GM19324 (cell line): ENCODE measurements around the gene KCNA5.

Experiments
- ATAC-seq: cut with Tn5 transposase; IDR thresholded peaks from one replicate; pipeline ENCODE4 v1.9.1; 2021; ENCODE audit warnings: mild to moderate bottlenecking, moderate library complexity; ENCODE audit not compliant: unreplicated experiment, low FRiP score

Gene KCNA5

DNA sequence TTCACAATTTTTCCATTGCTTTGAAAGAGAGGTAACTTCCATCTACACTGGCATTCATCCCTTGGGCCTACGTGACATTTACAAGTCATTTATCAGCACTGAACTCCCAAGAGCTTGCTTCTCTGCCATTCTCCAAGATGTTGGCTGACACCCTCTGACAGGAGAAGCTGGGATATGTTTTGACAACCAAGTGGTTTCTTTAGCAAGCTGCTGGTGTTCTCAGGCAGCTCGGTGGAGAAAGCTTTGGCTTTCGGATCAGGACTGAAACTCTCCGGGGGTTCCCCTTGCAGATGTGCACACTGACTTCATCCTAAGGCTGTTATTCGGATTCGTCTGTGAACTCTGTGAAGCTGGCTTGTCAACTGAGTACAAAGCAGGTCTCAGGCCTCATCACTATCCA is 15.7 kb downstream of the KCNA5 start:
- ATAC-seq = no peak

GRCh38 chr12:5060958-5061357 is 17.3 kb downstream of the KCNA5 start:
- no peak for ATAC-seq

DNA sequence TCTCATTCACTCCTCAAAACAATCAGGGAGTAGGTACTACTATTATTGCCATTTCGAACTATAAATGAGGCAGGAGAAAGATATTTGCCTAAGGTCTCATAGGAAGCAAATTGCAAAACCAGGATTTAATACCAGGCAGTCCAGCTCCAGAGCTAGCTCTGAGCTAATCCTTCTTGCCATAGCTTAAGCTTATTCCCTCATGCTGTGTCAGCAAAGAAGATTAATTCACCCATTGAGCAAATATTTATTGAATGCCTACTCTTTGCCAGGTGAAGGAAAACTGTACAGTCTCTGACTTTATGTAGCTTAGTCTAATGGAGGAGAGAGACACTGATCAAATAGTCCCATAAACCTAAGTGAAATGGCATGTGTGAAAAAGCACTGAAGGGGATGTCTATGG is 19.5 kb downstream of the KCNA5 start:
- no peak for ATAC-seq

DNA sequence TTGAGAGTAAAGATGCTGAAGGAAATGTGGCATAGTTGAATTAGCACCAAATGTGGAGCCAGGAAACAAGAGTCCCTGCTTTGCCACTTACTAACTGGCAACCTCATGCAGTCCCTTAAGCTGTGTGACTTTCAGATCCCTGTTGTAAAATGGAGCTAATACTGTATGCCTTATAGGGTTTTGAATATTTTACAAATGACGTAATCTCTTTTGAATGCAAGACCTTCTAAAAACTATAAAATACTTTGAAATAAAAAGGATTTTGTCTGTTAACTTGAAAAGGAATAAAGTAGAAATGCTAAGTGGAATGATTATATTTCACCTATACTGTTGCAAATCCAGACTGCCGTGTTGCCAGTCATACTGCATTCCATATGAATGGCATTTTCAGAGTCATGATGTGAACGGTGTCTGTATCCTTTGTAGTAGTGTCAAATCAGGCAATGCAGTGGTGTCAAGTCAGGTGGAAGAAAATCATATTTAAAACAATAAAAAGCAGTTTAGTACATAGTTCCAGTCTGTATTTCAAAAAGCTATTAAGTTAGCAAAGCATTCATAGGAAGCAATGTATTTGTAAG is 21.3 kb downstream of the KCNA5 start:
- no peak for ATAC-seq

DNA sequence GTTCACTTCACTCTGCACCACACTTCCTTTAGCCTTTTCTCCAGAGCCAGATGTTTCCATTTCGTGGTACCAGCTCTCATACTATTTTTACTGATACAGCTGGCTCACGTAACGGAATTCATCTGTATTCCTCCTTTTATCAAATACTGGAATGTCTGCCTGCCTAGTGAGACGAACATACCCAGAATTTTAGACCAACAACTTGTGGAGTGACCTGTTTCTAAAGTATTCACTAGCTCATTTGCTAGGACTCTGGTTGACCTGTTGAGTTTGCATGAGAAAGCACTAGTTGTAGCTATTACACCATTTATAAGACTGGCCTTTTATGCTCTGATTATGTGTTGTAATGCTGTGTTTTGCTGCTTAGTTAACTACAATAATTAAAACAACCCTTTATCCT is 22.6 kb downstream of the KCNA5 start:
- no peak for ATAC-seq

- ATAC-seq = no peak
Observed at GRCh38 chr12:5068126-5068525, 24.4 kb downstream of the KCNA5 start.

- no peak for ATAC-seq
Observed at GRCh38 chr12:5068619-5069018, 24.9 kb downstream of the KCNA5 start.

DNA sequence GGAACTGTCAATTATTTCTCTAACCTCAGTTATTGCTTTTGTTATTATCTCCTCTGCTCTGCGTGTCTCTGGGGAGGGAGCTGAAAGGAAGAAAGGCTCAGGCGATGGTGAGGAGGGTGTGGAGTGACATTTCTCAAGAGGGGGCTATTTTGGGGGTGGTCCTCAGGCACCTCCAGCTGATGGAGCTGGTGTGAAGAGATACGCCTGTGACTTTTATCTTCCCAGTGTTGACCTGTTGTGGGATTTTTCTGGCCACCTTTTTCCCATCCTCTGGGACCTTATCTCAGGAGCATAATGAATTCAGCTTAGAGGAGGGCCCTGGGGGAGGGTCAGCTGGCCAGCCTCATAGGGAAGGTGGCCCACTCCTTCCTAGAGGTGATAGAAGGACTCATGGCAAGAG is 26.4 kb downstream of the KCNA5 start:
- no peak for ATAC-seq

GRCh38 chr12:5071496-5071895 is 27.8 kb downstream of the KCNA5 start:
- no peak for ATAC-seq

GRCh38 chr12:5072311-5072710 is 28.6 kb downstream of the KCNA5 start:
- ATAC-seq = no peak

GRCh38 chr12:5073054-5073453 is 29.4 kb downstream of the KCNA5 start:
- ATAC-seq = no peak

DNA sequence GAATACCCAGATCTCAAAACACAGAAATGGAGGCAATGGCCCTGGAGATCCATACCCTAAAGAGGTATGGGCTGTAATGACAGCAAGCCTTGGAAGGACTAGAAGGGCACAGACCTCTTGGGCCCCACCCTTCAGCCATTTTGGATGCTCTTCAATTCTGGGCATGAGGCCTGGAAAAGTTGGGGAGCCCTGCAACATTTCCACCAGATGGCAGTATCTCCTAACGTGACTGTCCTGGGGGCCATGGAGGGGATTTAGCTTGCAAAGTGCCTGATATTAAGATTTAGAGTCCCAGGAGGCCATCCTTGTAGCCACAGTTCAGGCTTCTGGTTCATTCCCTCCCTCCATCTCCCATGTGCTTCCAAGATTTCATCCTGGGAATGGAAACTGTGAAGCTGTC is 30.2 kb downstream of the KCNA5 start:
- ATAC-seq = no peak

- no peak for ATAC-seq
Observed at GRCh38 chr12:5076761-5077160, 33.1 kb downstream of the KCNA5 start.

GRCh38 chr12:5078423-5078822 is 34.7 kb downstream of the KCNA5 start:
- ATAC-seq = no peak

DNA sequence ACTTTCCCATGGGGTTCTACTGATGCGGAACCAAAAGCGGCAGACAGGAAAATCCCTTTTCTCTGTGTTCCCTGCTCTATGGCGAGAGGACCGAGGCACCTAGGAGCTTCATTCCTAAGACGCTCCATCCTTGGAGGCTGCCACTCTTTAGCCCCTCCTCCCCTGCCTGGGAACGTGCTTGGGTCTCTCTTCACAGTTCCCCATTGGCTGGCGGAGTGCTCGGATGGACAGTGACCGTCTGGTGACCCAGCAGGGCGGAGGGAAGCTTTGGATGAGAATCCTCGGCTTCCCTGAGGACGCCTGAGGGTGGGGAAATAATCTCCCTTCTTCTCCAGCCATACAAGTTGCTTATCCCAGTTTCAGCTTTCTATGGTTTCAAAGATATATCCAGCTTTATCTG is 37.3 kb downstream of the KCNA5 start:
- ATAC-seq = no peak

GRCh38 chr12:5083955-5084849 is 40.5 kb downstream of the KCNA5 start:
- ATAC-seq = no peak

GRCh38 chr12:5085896-5086295 is 42.2 kb downstream of the KCNA5 start:
- no peak for ATAC-seq

GRCh38 chr12:5087831-5088554 is 44.3 kb downstream of the KCNA5 start:
- ATAC-seq = no peak

DNA sequence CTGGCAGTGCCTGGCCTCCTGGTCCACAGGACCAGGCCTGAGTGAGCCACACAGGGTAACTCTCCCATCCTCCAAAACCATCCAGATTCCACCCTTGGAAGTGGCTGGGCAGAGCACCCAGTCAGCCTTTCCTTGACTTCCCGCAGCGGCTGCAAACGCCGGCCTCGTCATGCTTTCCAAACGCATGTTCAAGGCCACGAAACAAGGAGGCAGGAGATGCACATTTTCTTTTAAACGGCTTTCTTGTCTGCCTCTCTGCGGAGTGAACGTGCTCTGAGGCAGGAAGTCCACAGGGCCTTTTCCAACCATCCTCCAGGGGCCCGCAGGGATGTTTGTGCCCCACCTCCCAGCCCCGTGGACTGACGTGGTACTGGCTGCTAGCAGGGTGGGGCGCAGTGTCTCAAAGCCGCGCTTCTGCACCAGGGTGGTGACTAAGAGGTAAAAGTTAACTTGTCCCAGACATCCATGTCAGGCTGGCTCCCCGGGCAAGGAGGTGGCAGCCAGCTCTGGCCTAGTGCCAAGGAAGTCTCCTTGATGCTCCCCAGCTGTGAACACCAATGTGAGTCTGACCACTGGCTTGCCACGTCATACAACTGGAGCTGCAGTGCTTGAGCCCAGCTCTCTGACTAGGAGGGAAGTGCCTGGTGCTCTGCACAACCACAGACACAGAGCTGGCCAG is 45.0 kb downstream of the KCNA5 start:
- no peak for ATAC-seq

- no peak for ATAC-seq
Observed at GRCh38 chr12:5094551-5094950, 50.9 kb downstream of the KCNA5 start.

DNA sequence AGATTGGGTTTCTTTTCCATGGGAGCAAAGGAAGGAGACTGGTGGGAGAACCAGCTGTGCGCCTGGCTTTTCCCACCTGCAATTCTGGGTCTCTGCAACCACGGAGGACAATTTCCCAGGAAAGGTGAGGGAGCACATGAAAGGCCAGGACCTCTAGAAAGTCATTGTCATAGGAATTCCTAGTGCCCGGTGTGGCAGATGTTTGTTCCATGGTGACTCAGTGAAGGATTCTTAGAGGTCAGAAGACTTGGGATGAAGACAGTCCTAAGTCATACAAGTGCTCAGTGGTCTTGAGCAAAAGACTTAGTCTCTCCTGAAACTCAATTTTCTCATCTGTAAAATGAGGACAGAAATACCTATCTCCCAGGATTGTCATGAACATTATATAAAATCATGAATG is 51.3 kb downstream of the KCNA5 start:
- ATAC-seq = no peak
